Measurements from ENCODE around the gene ITIH5.

Gene ITIH5

GRCh38 chr10:7572391-7572790, 94.4 kb downstream of the ITIH5 start:
- DNase-seq (ENCODE audit: low spot score), result no peak
- Mint-ChIP-seq H3K36me3 (ENCODE audit: low read depth) (no peaks in the 10 kb centered on the region), H3K4me3 (no peak overlapping the region), H3K27ac (no peak overlapping the region), H3K9me3 (no peaks in the 10 kb centered on the region), H3K4me1 (ENCODE audit: low read depth) (no peaks in the 10 kb centered on the region), H3K27me3 (ENCODE audit: low read depth) (no peaks in the 10 kb centered on the region)

GRCh38 chr10:7571981-7572380, 94.8 kb downstream of the ITIH5 start:
- no peak overlapping the region for H3K4me3 Mint-ChIP-seq
- H3K27me3 Mint-ChIP-seq (ENCODE audit: low read depth), result no peaks in the 10 kb centered on the region
- H3K36me3 Mint-ChIP-seq (ENCODE audit: low read depth), result no peaks in the 10 kb centered on the region
- H3K9me3 Mint-ChIP-seq, result no peaks in the 10 kb centered on the region
- H3K27ac Mint-ChIP-seq, result no peak overlapping the region
- H3K4me1 Mint-ChIP-seq (ENCODE audit: low read depth), result no peaks in the 10 kb centered on the region
- DNase-seq (ENCODE audit: low spot score), result no peak

- Mint-ChIP-seq H3K4me3 (no peak overlapping the region), H3K36me3 (ENCODE audit: low read depth) (no peaks in the 10 kb centered on the region), H3K9me3 (no peaks in the 10 kb centered on the region), H3K4me1 (ENCODE audit: low read depth) (no peaks in the 10 kb centered on the region), H3K27ac (no peak overlapping the region), H3K27me3 (ENCODE audit: low read depth) (no peaks in the 10 kb centered on the region)
- DNase-seq (ENCODE audit: low spot score), result no peak
Measured at GRCh38 chr10:7567911-7568620, 98.7 kb downstream of the ITIH5 start.

GRCh38 chr10:7566891-7567290, 99.9 kb downstream of the ITIH5 start:
- no peak overlapping the region for H3K4me3 Mint-ChIP-seq
- H3K4me1 Mint-ChIP-seq (ENCODE audit: low read depth), result no peaks in the 10 kb centered on the region
- no peaks in the 10 kb centered on the region for H3K27me3 Mint-ChIP-seq (ENCODE audit: low read depth)
- no peaks in the 10 kb centered on the region for H3K36me3 Mint-ChIP-seq (ENCODE audit: low read depth)
- no peaks in the 10 kb centered on the region for H3K9me3 Mint-ChIP-seq
- DNase-seq (ENCODE audit: low spot score), result no peak
- H3K27ac Mint-ChIP-seq, result no peak overlapping the region

GRCh38 chr10:7565871-7566270, 100.9 kb downstream of the ITIH5 start:
- H3K27me3 Mint-ChIP-seq (ENCODE audit: low read depth), result no peaks in the 10 kb centered on the region
- H3K4me1 Mint-ChIP-seq (ENCODE audit: low read depth), result no peaks in the 10 kb centered on the region
- H3K9me3 Mint-ChIP-seq, result no peaks in the 10 kb centered on the region
- H3K27ac Mint-ChIP-seq, result no peak overlapping the region
- no peak for DNase-seq (ENCODE audit: low spot score)
- H3K4me3 Mint-ChIP-seq, result no peak overlapping the region
- no peaks in the 10 kb centered on the region for H3K36me3 Mint-ChIP-seq (ENCODE audit: low read depth)

- H3K27ac Mint-ChIP-seq, result no peak overlapping the region
- H3K27me3 Mint-ChIP-seq (ENCODE audit: low read depth), result no peaks in the 10 kb centered on the region
- no peaks in the 10 kb centered on the region for H3K36me3 Mint-ChIP-seq (ENCODE audit: low read depth)
- H3K4me3 Mint-ChIP-seq, result no peak overlapping the region
- no peaks in the 10 kb centered on the region for H3K9me3 Mint-ChIP-seq
- no peak for DNase-seq (ENCODE audit: low spot score)
- H3K4me1 Mint-ChIP-seq (ENCODE audit: low read depth), result no peaks in the 10 kb centered on the region
Measured at GRCh38 chr10:7563770-7564169, 103.0 kb downstream of the ITIH5 start.

- no peak overlapping the region for H3K4me3 Mint-ChIP-seq
- H3K9me3 Mint-ChIP-seq, result no peaks in the 10 kb centered on the region
- no peak for DNase-seq (ENCODE audit: low spot score)
- no peaks in the 10 kb centered on the region for H3K4me1 Mint-ChIP-seq (ENCODE audit: low read depth)
- no peaks in the 10 kb centered on the region for H3K27me3 Mint-ChIP-seq (ENCODE audit: low read depth)
- H3K27ac Mint-ChIP-seq, result no peak overlapping the region
- H3K36me3 Mint-ChIP-seq (ENCODE audit: low read depth), result no peaks in the 10 kb centered on the region
Measured at GRCh38 chr10:7563368-7563767, 103.4 kb downstream of the ITIH5 start.

GRCh38 chr10:7561985-7562384, 104.8 kb downstream of the ITIH5 start:
- peaks cover 4% of the 10 kb centered on the region for H3K27me3 Mint-ChIP-seq (ENCODE audit: low read depth)
- H3K4me3 Mint-ChIP-seq, result no peak overlapping the region
- H3K27ac Mint-ChIP-seq, result no peak overlapping the region
- no peak for DNase-seq (ENCODE audit: low spot score)
- H3K9me3 Mint-ChIP-seq, result no peaks in the 10 kb centered on the region
- no peaks in the 10 kb centered on the region for H3K36me3 Mint-ChIP-seq (ENCODE audit: low read depth)
- H3K4me1 Mint-ChIP-seq (ENCODE audit: low read depth), result no peaks in the 10 kb centered on the region

- Mint-ChIP-seq H3K36me3 (ENCODE audit: low read depth) (no peaks in the 10 kb centered on the region), H3K27ac (no peak overlapping the region), H3K9me3 (no peaks in the 10 kb centered on the region), H3K4me3 (no peak overlapping the region), H3K4me1 (ENCODE audit: low read depth) (no peaks in the 10 kb centered on the region), H3K27me3 (ENCODE audit: low read depth) (peaks cover 4% of the 10 kb centered on the region)
- no peak for DNase-seq (ENCODE audit: low spot score)
Measured at GRCh38 chr10:7561216-7561893, 105.4 kb downstream of the ITIH5 start.

GRCh38 chr10:7560519-7560918, 106.2 kb downstream of the ITIH5 start:
- Mint-ChIP-seq H3K4me1 (ENCODE audit: low read depth) (no peaks in the 10 kb centered on the region), H3K27me3 (ENCODE audit: low read depth) (peaks cover 4% of the 10 kb centered on the region), H3K27ac (no peak overlapping the region), H3K9me3 (no peaks in the 10 kb centered on the region), H3K4me3 (no peak overlapping the region), H3K36me3 (ENCODE audit: low read depth) (no peaks in the 10 kb centered on the region)
- DNase-seq (ENCODE audit: low spot score), result no peak

GRCh38 chr10:7559386-7559785, 107.4 kb downstream of the ITIH5 start:
- no peaks in the 10 kb centered on the region for H3K9me3 Mint-ChIP-seq
- no peak overlapping the region for H3K4me3 Mint-ChIP-seq
- H3K27me3 Mint-ChIP-seq (ENCODE audit: low read depth), result peaks cover 9% of the 10 kb centered on the region
- no peak overlapping the region for H3K27ac Mint-ChIP-seq
- H3K4me1 Mint-ChIP-seq (ENCODE audit: low read depth), result no peaks in the 10 kb centered on the region
- H3K36me3 Mint-ChIP-seq (ENCODE audit: low read depth), result no peaks in the 10 kb centered on the region
- no peak for DNase-seq (ENCODE audit: low spot score)

GRCh38 chr10:7558036-7558435, 108.7 kb downstream of the ITIH5 start:
- H3K9me3 Mint-ChIP-seq, result no peaks in the 10 kb centered on the region
- peaks cover 9% of the 10 kb centered on the region for H3K27me3 Mint-ChIP-seq (ENCODE audit: low read depth)
- H3K27ac Mint-ChIP-seq, result no peak overlapping the region
- H3K4me3 Mint-ChIP-seq, result no peak overlapping the region
- H3K4me1 Mint-ChIP-seq (ENCODE audit: low read depth), result no peaks in the 10 kb centered on the region
- no peak for DNase-seq (ENCODE audit: low spot score)
- H3K36me3 Mint-ChIP-seq (ENCODE audit: low read depth), result no peaks in the 10 kb centered on the region

- Mint-ChIP-seq H3K27me3 (ENCODE audit: low read depth) (peaks cover 13% of the 10 kb centered on the region), H3K9me3 (no peaks in the 10 kb centered on the region), H3K27ac (no peak overlapping the region), H3K4me1 (ENCODE audit: low read depth) (no peaks in the 10 kb centered on the region), H3K4me3 (no peak overlapping the region), H3K36me3 (ENCODE audit: low read depth) (no peaks in the 10 kb centered on the region)
- no peak for DNase-seq (ENCODE audit: low spot score)
Measured at GRCh38 chr10:7553531-7553930, 113.2 kb downstream of the ITIH5 start.

- Mint-ChIP-seq H3K27me3 (ENCODE audit: low read depth) (peaks cover 10% of the 10 kb centered on the region), H3K9me3 (no peaks in the 10 kb centered on the region), H3K27ac (no peak overlapping the region), H3K4me3 (no peak overlapping the region), H3K4me1 (ENCODE audit: low read depth) (no peaks in the 10 kb centered on the region), H3K36me3 (ENCODE audit: low read depth) (no peaks in the 10 kb centered on the region)
- DNase-seq (ENCODE audit: low spot score), result no peak
Measured at GRCh38 chr10:7551950-7552716, 114.6 kb downstream of the ITIH5 start.
